Measurements from ENCODE around the gene TAF4.

Gene TAF4

GRCh38 chr20:62002882-62003480 lies 62.7 kb downstream of the TAF4 start:
- peaks cover 98% of the 10 kb centered on the region for H3K36me3 ChIP-seq (ENCODE audit: insufficient read depth, low read depth, low read length)
- no peaks in the 10 kb centered on the region for H3K4me1 ChIP-seq (ENCODE audit: insufficient read depth, low read length)
- no peaks in the 10 kb centered on the region for H3K27me3 ChIP-seq (ENCODE audit: insufficient read depth, low read length)
- no peak overlapping the region for H3K4me3 ChIP-seq (ENCODE audit: low read length)
- no peaks in the 10 kb centered on the region for H3K9me3 ChIP-seq (ENCODE audit: insufficient read depth, low read depth, low read length)
- no peak overlapping the region for H3K9ac ChIP-seq (ENCODE audit: low read depth, low read length)
- H3K27ac ChIP-seq (ENCODE audit: low read length), result no peak overlapping the region

DNA sequence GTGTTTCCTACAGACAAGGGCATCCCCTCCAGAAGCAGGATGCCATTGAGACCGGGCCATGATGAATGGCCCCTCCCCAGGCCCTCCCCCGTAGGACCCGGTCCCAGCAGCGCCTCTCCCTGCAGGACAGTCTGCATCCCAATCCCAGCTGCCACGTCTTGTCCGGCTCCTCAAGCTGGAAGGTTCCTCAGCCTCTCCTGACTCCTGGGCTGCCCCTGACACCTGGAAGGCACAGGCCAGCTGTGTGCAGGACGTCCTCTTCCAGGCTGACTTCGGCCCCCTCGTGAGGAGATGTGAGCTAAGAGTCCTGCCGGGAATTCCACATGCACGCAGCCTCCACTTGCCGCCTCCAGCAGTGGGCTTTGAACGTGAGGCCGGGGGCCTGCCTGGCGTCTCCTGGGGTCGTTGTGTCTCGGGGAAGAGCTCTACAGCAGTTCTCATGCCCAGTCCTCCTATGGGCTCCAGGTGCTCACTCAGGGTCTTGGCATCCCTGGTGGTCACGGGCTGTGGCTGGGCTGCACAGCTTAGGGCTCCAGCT lies 64.4 kb downstream of the TAF4 start:
- no peaks in the 10 kb centered on the region for H3K4me1 ChIP-seq (ENCODE audit: insufficient read depth, low read length)
- H3K9ac ChIP-seq (ENCODE audit: low read depth, low read length), result no peak overlapping the region
- H3K27me3 ChIP-seq (ENCODE audit: insufficient read depth, low read length), result no peaks in the 10 kb centered on the region
- H3K27ac ChIP-seq (ENCODE audit: low read length), result no peak overlapping the region
- H3K4me3 ChIP-seq (ENCODE audit: low read length), result no peak overlapping the region
- H3K9me3 ChIP-seq (ENCODE audit: insufficient read depth, low read depth, low read length), result no peaks in the 10 kb centered on the region
- H3K36me3 ChIP-seq (ENCODE audit: insufficient read depth, low read depth, low read length), result peaks cover 97% of the 10 kb centered on the region

DNA sequence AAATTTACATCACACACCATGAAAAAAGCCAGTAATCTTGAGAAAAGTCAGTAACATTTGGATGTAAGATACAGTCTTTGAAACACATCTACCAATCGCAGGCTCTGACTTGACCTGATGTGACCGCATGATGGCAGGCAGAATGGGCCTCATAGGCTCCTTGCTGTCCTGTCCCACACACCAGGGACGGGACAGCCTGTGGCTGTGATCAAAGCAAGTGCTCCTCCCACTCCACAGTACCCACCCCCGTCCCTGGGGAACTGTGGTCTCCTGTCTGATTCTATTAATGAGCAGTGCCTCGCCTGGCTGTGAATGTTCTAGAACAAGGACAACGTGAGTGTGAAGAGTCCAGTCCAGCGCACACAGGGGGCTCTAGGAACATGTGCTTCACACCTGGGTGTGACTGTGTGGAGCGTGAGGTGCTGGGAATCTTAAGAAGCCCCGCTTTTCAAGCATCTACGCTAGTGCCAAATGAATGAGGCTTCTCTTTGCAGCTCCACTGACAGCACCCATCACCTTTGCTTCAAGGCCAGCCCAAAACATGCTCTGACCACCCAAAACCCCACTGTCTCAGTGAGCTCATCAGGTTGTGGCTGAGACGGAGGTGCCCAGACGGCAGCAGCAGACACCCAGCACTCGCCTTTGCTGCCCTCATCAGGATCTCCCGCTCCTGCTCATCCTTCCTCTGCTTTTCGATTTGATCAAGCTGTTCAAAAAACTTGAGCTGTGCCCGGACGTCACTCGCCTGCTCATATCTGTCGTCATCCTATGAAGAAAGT lies 67.1 kb downstream of the TAF4 start:
- Histone ChIP-seq H3K4me1 (ENCODE audit: insufficient read depth, low read length) (no peaks in the 10 kb centered on the region), H3K27ac (ENCODE audit: low read length) (no peak overlapping the region), H3K4me3 (ENCODE audit: low read length) (no peak overlapping the region), H3K36me3 (ENCODE audit: insufficient read depth, low read depth, low read length) (peaks cover 97% of the 10 kb centered on the region), H3K27me3 (ENCODE audit: insufficient read depth, low read length) (no peaks in the 10 kb centered on the region), H3K9ac (ENCODE audit: low read depth, low read length) (no peak overlapping the region), H3K9me3 (ENCODE audit: insufficient read depth, low read depth, low read length) (no peaks in the 10 kb centered on the region)

- Histone ChIP-seq H3K27ac (ENCODE audit: low read length) (no peak overlapping the region), H3K36me3 (ENCODE audit: insufficient read depth, low read depth, low read length) (peaks cover 97% of the 10 kb centered on the region), H3K4me1 (ENCODE audit: insufficient read depth, low read length) (no peaks in the 10 kb centered on the region), H3K9ac (ENCODE audit: low read depth, low read length) (no peak overlapping the region), H3K9me3 (ENCODE audit: insufficient read depth, low read depth, low read length) (no peaks in the 10 kb centered on the region), H3K4me3 (ENCODE audit: low read length) (no peak overlapping the region), H3K27me3 (ENCODE audit: insufficient read depth, low read length) (no peaks in the 10 kb centered on the region)
Observed at GRCh38 chr20:61997891-61998290, 67.8 kb downstream of the TAF4 start.

- no peak overlapping the region for H3K9ac ChIP-seq (ENCODE audit: low read depth, low read length)
- no peaks in the 10 kb centered on the region for H3K27me3 ChIP-seq (ENCODE audit: insufficient read depth, low read length)
- H3K27ac ChIP-seq (ENCODE audit: low read length), result no peak overlapping the region
- no peaks in the 10 kb centered on the region for H3K9me3 ChIP-seq (ENCODE audit: insufficient read depth, low read depth, low read length)
- H3K4me3 ChIP-seq (ENCODE audit: low read length), result no peak overlapping the region
- H3K36me3 ChIP-seq (ENCODE audit: insufficient read depth, low read depth, low read length), result peaks cover 97% of the 10 kb centered on the region
- H3K4me1 ChIP-seq (ENCODE audit: insufficient read depth, low read length), result no peaks in the 10 kb centered on the region
Observed at GRCh38 chr20:61997372-61997771, 68.3 kb downstream of the TAF4 start.

- Histone ChIP-seq H3K9ac (ENCODE audit: low read depth, low read length) (no peak overlapping the region), H3K4me1 (ENCODE audit: insufficient read depth, low read length) (no peaks in the 10 kb centered on the region), H3K36me3 (ENCODE audit: insufficient read depth, low read depth, low read length) (peaks cover 92% of the 10 kb centered on the region), H3K27ac (ENCODE audit: low read length) (no peak overlapping the region), H3K9me3 (ENCODE audit: insufficient read depth, low read depth, low read length) (peaks cover 3% of the 10 kb centered on the region; the same call in 1 of the 2 replicates), H3K27me3 (ENCODE audit: insufficient read depth, low read length) (no peaks in the 10 kb centered on the region), H3K4me3 (ENCODE audit: low read length) (no peak overlapping the region)
Observed at GRCh38 chr20:61994546-61994945, 71.1 kb downstream of the TAF4 start.

- Histone ChIP-seq H3K4me1 (ENCODE audit: insufficient read depth, low read length) (no peaks in the 10 kb centered on the region), H3K36me3 (ENCODE audit: insufficient read depth, low read depth, low read length) (peaks cover 78% of the 10 kb centered on the region)
Observed at GRCh38 chr20:61993058-61993457, 72.6 kb downstream of the TAF4 start.

DNA sequence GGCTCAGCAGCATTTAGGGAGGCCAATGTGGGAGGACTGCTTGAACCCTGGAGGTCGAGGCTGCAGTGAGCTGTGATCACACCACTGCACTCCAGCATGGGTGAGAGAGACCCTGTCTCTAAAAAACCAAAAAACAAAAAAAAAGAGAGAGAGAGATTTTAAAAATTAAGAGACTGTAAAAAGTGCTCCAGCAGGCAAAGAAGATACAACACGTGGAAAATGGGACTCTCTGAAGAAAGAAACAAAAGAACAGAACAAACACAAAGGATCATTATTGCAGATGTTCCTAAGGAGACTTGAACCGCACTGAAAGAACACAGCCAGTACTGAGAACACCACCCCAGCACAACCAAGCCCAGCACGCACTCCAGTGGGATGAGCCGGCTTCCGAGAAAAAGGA lies 74.2 kb downstream of the TAF4 start:
- H3K4me1 ChIP-seq (ENCODE audit: insufficient read depth, low read length), result no peaks in the 10 kb centered on the region
- no peaks in the 10 kb centered on the region for H3K27me3 ChIP-seq (ENCODE audit: insufficient read depth, low read length)
- H3K9me3 ChIP-seq (ENCODE audit: insufficient read depth, low read depth, low read length), result peaks cover 3% of the 10 kb centered on the region; the same call in 1 of the 2 replicates
- H3K27ac ChIP-seq (ENCODE audit: low read length), result no peak overlapping the region
- peaks cover 78% of the 10 kb centered on the region for H3K36me3 ChIP-seq (ENCODE audit: insufficient read depth, low read depth, low read length)
- H3K9ac ChIP-seq (ENCODE audit: low read depth, low read length), result no peak overlapping the region
- H3K4me3 ChIP-seq (ENCODE audit: low read length), result no peak overlapping the region

More at GRCh38 chr20:61993058-61993457, 72.6 kb downstream of the TAF4 start:
- Histone ChIP-seq H3K4me3 (ENCODE audit: low read length) (no peak overlapping the region), H3K9ac (ENCODE audit: low read depth, low read length) (no peak overlapping the region), H3K27me3 (ENCODE audit: insufficient read depth, low read length) (no peaks in the 10 kb centered on the region), H3K9me3 (ENCODE audit: insufficient read depth, low read depth, low read length) (peaks cover 3% of the 10 kb centered on the region; the same call in 1 of the 2 replicates), H3K27ac (ENCODE audit: low read length) (no peak overlapping the region)

GRCh38 chr20:61990484-61990883 lies 75.2 kb downstream of the TAF4 start:
- H3K9ac ChIP-seq (ENCODE audit: low read depth, low read length), result no peak overlapping the region
- no peaks in the 10 kb centered on the region for H3K27me3 ChIP-seq (ENCODE audit: insufficient read depth, low read length)
- peaks cover 3% of the 10 kb centered on the region; the same call in 1 of the 2 replicates for H3K9me3 ChIP-seq (ENCODE audit: insufficient read depth, low read depth, low read length)
- H3K4me3 ChIP-seq (ENCODE audit: low read length), result no peak overlapping the region
- H3K4me1 ChIP-seq (ENCODE audit: insufficient read depth, low read length), result no peaks in the 10 kb centered on the region
- H3K27ac ChIP-seq (ENCODE audit: low read length), result no peak overlapping the region
- peaks cover 72% of the 10 kb centered on the region for H3K36me3 ChIP-seq (ENCODE audit: insufficient read depth, low read depth, low read length)

- Histone ChIP-seq H3K4me3 (ENCODE audit: low read length) (no peak overlapping the region), H3K36me3 (ENCODE audit: insufficient read depth, low read depth, low read length) (peaks cover 64% of the 10 kb centered on the region)
Observed at GRCh38 chr20:61989741-61990140, 75.9 kb downstream of the TAF4 start.

DNA sequence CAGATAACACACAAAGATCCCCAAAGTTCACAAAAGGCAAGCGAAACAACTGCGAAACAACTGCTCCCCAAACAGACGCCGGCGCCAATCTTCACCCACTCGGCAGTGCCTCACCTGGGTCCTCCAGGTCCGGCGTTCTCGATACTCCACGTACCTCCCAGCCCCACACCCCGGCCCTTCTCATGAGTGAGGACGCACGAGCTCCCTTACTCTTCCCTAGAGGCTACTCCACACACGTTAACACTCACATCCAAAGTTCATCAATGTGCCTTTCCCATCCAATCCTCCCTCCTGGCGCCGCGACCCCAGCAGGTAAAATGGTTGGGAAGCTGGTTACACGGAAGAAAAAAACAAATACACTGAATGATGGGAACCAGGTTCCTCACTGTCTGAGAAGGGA lies 77.0 kb downstream of the TAF4 start:
- Histone ChIP-seq H3K27me3 (ENCODE audit: insufficient read depth, low read length) (no peaks in the 10 kb centered on the region), H3K9me3 (ENCODE audit: insufficient read depth, low read depth, low read length) (peaks cover 3% of the 10 kb centered on the region; the same call in 1 of the 2 replicates)

More at GRCh38 chr20:61989741-61990140, 75.9 kb downstream of the TAF4 start:
- H3K4me1 ChIP-seq (ENCODE audit: insufficient read depth, low read length), result no peaks in the 10 kb centered on the region
- H3K27ac ChIP-seq (ENCODE audit: low read length), result no peak overlapping the region
- no peak overlapping the region for H3K9ac ChIP-seq (ENCODE audit: low read depth, low read length)
- H3K9me3 ChIP-seq (ENCODE audit: insufficient read depth, low read depth, low read length), result peaks cover 3% of the 10 kb centered on the region; the same call in 1 of the 2 replicates
- H3K27me3 ChIP-seq (ENCODE audit: insufficient read depth, low read length), result no peaks in the 10 kb centered on the region

More for the DNA sequence above, 77.0 kb downstream of the TAF4 start:
- Histone ChIP-seq H3K27ac (ENCODE audit: low read length) (no peak overlapping the region), H3K36me3 (ENCODE audit: insufficient read depth, low read depth, low read length) (peaks cover 62% of the 10 kb centered on the region), H3K4me1 (ENCODE audit: insufficient read depth, low read length) (no peaks in the 10 kb centered on the region), H3K4me3 (ENCODE audit: low read length) (no peak overlapping the region), H3K9ac (ENCODE audit: low read depth, low read length) (no peak overlapping the region)

Measured in iPS-20b (cell line).